ENCODE results near the gene PPM1L.

Gene PPM1L

DNA sequence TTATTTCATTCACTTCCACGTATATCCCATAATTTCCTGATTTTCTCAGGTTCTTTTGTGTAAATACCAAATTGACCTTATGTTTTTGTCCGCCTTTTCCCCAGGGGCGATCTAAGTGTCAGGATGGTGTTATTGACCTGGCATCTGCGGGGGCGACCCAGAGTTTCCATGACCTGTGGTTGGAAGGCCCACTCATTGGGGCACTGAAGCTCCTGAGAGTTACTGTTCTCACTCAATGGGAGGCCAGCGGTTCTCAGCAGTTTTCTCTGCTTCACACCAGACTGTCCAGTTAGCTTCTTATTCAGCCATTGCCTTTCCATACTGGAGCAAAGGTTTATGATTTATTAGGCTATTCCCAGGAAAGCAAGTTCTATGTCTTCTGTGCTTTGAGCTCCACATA, 295.8 kb downstream of the PPM1L start:
- DNase-seq, result no peak

DNA sequence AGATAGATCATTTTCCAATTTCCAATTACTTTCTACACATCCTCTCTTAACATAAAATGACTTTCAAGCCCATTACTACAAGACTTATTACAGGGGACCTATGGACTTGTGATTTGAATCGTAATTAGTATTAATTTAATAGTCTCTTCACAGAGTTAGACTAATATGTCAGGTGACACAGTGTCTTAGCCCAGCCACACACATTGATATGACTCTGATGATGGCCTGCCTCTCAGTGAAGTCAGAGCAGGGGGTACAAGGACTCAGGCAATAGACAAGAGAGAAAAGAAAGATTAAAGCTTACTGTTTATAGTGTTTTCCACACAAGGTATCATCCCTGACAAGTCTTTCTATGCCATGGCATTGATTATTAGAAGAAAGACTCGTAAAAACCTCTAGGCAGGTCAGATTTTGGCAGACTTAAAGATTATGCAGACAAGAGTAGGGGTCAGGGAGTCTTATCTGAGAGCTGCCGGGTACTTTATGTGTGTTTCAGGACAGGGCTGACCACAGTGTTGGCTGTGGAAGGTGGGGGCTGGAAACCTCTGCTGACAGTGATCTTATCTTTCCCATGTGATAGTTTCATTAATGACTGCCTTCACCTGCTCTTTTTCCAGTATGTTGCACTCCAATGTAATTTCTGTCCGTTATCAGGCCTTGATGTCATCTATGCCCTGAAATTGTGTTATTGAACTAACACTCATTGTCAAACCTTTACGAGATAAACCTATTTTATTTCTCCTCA, 299.0 kb downstream of the PPM1L start:
- DNase-seq, result no peak

DNA sequence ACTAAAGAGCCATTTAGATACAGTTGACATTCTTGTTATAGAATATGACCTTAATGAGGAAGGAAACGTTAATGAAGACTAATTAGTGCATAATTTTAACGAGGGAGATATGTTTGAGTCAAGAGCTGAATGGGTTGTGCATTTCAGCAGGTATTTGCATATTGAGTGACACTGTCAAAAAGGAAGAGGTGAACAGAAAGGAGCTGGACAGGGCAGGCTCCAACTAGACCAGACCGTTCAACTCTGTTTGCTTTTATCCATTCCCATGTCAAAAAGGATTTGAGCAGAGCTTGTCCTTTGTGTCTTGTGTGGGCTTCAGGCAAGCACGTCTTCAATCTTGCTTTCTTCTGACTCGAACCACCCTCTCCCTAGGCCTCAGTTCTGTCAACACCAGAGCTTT, 308.4 kb downstream of the PPM1L start:
- DNase-seq, result no peak

DNA sequence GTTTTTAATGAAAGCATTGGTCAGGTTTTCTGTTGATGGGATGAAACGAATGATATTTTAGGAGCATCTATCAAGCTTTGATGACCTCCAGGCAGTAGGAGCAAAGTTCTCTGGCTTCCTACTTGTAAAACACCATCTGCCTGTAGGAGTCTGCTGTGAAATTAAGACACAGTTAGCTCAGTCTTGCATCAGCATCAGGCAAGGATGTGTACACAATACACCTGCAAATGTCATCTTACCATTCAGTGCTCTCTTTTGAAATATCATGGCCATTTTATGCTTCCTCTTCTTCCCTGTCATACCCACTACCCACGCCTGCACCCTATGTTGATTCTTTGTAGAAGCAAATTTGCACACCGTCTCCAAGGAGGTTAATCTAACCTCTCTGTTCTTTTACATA, 310.9 kb downstream of the PPM1L start:
- DNase-seq, result peak; percentile 28

DNA sequence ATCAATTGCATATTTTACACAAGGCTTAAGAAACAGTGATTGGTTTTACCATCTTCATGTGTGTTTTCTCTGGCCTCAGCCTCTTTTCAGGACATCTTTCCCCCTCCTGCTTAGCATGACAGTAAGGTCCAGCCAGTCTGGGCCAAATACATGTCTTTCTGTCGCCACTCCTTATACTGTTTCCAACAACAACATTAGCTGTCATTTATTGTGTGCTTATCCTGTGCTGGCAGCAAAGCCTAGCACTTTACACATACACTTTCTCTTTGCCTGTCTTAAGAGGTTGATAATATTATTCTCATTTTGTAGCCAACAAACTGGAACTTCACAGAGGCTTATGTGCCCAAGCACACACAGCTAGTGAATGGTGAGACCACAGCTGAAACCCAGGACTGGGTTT, 311.3 kb downstream of the PPM1L start:
- DNase-seq, result no peak

DNA sequence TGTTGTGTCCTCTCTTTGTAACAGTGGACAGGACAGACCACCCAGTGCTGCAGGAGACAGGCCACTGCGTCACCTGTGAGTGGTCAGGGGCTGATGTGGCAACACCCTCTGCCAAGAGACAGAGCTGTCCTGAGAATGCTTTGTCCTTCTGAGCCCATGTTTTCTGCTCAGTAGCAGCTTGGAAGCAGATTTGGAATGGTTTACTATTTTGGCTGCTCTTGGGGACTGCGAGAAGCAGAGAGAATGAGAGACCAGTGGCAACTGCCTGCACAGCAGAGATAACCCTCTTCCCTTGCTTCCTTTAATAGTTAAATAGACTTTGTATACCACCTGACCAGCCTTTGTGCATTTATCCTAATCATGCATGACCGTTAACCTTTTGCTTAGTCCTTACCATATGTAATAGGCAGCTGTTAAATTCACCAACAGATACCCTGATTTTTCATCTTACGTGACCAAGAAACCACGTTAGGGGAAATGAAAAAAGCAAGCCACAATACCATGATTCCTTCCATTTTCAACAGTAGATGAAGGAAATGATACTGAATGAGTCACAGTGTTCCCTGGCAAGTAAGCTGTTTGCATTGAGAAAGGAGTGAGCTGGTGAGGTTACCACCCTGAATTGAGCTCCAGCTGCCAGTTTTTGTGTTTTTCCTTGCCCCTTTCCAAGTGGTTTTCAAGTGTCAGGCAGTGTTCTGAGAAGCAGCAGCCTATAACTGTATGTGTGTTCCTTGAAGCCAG, 313.6 kb downstream of the PPM1L start:
- peak; percentile 44 for DNase-seq

DNA sequence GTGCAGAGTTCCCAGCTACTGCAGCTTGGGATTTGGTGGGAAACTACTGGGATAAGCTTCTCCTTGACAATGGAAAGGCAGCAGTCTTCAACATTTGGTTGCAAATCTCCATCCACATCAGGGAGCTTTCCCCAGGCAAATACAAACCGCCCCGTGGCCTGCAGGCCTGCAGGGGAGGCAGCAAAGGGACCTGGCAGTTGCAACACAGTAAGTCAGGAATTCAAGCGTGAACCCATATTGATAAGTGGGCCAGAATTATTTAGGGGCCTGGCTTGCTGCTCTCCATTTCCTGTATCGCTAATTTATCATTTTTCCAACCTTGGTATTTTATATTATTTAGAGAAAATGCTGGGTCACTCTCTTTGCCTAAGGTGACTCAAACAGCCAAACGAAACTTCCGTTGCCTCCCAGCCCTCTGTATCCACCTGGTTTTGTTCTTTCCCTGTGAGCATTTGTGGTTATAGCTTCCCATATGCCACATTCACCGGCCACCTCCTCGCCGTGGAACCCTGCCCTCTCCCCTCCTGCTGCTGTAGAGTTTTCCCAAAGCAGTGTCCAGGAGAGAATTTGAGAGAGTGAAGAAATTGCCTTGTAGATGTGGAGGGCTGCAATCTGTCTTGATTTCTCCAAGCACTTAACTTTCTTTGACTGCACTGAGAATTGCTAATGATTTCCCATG, 314.4 kb downstream of the PPM1L start:
- DNase-seq, result peak; percentile 44

DNA sequence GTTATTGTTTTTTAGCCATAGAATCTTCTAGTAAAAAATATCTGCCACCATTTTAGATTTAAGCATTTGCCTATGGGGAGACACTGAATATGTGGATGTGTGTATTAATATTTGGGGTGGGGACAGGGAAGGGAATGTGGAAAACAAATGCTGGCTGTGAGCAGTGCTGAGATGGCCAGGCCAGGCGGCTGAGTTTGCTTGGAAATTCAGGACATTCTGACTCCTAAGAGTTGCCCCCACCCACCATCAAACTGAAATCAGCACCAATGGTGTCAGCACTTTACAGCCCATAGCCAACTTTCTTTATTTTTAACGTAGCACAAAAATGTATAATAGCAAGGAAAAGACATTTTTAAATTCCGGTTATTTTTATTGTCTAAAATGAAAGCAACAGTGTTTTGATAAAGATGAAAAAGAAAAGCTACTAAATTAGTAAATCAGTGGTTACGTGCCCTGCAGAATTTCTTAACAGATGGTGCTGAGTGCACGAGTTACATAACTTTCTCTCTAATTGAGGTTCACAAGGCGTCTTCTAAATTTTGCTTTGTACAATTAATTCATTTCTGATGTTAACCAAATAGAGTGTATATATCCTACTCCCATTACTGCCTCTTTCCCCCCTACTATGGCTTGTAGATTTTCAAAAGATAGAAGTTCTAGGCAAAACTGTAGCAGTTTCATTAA, 315.1 kb downstream of the PPM1L start:
- peak; percentile 70 for DNase-seq

DNA sequence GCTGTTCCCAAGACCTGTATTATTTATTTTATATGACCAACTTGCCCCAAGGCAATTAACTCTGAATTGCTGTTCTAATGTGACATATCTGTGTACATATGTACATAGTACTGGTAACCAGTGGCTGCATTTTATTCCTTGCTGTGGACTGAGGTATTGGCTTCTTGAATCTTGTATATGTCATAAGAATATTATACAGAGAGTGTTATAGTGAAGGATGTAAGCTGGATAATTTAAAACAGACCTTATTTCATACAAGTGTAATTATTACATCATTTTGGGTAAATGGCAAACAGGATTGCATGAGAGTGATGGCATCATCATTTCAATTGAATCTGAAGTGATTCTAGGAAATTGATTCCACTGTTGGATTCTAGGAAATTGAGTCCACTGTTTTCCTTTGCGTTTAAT, 316.2 kb downstream of the PPM1L start:
- no peak for DNase-seq

DNA sequence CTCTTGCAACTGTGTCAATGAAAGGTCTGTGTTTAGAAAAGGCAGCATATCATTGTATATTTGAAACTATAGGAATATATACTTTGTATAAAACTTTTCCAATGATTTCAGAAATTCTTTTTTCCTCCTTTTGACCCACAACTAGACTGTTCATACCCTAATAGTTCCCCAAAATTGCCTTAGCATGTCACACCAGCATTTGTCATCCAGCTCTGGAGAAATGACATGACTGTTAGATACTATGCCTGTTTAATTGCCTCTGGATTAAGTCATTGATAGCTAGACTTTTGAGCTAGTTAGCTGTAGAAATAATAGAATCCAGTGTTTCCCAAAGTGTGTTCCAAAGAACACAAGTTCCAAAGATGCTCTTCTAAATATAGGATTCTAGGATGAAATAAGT, 316.7 kb downstream of the PPM1L start:
- no peak for DNase-seq

DNA sequence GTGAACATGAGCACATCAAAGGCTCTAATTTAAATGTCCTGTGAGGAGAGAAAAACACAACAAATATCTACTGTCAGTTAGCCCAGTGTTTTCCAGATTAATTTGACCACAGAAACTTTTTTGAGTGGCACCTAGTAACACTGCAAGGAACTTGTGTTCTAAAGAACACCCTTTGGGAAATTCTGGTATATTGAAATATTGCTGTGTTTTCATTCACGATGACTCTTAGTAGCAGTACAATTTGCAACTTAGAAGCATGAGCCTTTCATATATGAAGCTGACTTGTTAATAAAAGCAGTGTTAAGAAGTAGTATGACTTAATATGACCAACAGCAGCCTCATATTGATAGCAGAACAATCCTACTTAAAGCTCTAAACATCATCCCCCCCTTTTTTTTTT, 317.1 kb downstream of the PPM1L start:
- no peak for DNase-seq

DNA sequence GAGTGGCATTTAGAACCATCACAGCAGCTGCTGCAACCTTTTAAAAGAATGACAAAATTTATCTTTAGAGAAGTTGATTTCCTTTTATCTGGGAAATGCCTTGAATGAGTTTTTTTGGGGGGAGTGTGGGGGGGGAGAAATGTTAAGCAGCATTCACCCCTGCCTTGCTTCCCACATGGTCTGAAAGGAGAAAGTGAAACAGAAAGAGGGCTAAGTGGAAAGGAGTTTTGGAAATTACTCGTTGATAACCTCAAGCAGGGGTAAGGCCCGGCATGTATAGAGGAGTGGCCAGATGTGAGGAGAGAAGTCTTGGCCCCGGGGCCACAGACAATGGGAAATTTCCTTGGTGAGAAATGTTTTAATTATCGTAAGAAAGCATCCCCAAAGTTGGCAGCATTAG, 325.6 kb downstream of the PPM1L start:
- no peak for DNase-seq

DNA sequence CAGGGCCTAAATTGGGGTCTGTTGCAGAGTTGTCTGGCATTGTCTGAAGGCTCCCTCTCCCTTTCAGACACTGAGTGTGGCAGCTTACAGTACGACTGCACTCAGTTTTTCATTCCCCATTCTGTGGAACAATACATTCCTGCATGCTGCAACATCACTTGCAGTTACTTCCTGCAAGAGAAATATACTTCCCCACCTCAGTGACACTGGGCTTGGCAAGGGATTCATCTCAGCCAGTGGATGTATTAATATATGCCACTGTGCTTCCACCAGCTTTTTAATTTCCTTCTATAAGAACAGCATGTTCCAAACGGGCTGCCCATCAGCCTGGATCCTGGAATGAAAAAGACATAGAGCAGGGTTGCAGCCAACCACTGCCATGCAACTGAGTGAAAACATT, 326.0 kb downstream of the PPM1L start:
- DNase-seq, result no peak

DNA sequence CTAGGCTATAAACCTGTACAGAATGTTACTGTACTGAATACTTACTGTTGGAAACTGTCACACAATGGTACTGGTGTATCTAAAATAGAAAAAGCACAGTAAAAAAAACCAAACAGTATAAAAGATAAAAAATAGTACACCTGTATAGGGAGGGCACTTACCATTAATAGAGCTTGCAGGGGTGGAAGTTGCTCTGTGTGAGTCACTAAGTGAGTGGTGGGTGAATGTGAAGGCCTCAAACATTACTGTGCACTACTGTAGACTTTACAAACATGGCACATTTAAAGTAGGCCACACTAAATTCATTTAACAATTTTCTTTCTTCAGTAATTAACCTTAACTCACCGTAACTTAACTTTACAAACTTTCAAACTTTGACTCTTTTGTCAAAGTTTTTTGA, 327.1 kb downstream of the PPM1L start:
- no peak for DNase-seq

DNA sequence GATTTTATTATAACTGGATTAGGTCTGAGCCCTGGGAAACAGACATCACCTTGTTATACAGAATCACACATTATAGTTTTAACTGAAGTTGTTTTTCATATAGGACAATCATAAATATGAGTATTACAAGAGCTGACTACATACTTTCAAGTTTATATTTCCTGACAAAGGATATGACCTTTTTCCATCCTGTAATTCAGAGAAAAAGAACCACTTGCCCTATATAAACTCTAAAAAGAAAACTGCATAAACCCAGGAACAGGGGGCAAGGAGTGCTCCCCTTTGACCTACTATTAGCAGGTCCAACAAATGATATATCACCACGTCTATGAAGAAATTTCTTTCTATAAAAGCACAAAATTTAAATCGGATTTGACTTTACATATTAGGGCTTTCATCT, 328.2 kb downstream of the PPM1L start:
- DNase-seq, result no peak

DNA sequence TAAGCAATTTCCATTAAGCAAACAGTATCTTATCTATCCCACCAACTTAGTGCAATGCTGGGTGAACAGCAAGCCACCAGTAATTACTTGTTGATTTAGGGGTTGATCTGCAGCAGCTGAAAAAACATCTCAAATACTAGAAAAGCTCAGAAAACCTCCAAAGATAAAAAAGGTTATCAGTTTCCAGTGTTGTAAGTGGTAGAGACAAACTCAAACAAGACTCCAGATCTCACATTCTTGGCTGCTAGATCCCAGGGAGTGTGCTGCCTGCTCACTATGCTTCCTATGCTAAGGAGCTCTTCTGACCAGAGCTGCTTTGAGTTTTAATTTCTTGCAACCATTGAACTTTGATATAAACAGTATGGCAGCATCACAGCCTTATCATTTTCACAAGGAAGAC, 337.9 kb downstream of the PPM1L start:
- no peak for DNase-seq

DNA sequence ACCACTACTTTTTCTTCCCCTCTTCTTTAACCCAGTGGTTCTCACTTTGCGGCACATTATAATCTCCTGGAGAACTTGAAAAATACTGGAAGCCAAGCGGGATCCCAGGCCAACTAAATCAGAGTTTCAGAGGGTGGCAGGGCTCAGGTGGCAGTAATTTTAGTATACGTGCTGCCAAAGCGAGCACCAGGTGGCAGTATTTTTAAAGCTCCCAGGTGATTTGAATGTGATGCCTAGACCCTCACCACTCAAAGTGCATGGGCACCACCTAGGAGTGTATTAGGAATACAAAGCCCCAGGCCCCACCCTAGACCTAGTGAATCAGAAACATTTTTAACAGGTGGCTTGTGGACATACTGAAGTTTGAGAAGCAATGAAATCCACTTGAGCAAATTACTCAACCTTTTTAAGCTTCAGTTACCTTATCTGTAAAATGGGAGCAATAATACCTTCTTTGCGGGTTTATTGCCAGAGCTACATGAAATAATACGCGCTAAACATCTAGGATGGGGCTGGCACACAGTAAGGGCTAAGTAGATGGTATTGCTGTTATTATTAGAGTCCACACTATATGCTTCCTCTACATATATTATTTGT, 340.8 kb downstream of the PPM1L start:
- peak; percentile 66 for DNase-seq

DNA sequence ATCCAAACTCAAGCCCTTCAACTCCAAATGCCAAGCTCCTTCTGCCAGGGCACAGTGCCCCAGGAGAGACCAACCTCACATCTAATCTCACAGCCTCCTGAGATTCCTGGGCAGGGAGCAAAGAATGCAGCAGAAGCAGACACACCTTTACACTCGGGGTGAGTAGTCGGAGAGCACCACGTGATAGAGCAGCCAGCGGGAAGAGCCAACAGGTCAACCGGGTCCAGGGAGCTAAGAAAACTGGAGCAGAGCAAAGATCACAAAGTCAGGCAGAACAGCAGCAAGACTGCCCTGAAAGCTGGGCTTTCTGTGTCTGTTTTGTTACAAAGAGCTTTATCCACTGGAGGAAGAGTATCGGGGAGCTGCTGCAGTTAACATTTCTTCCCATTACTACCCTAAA, 345.0 kb downstream of the PPM1L start:
- no peak for DNase-seq

DNA sequence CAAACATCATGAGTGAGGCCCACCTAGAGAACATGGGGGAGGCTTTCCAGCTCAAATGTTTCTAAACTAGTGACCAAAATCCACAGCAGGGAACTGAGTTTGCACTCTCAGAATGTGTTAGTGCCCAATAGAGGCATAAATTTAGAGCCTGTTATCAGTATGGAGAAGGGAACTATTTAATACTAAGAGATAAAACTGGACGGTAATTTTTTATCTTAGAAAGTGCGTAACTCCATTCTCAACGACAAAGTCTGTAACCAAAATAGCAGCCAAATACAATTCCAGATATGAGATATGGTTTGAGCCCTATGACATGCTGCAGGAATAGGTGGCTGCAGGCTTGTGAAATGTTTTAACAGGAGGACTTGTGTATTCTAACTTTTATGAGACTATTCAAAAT, 345.6 kb downstream of the PPM1L start:
- no peak for DNase-seq

DNA sequence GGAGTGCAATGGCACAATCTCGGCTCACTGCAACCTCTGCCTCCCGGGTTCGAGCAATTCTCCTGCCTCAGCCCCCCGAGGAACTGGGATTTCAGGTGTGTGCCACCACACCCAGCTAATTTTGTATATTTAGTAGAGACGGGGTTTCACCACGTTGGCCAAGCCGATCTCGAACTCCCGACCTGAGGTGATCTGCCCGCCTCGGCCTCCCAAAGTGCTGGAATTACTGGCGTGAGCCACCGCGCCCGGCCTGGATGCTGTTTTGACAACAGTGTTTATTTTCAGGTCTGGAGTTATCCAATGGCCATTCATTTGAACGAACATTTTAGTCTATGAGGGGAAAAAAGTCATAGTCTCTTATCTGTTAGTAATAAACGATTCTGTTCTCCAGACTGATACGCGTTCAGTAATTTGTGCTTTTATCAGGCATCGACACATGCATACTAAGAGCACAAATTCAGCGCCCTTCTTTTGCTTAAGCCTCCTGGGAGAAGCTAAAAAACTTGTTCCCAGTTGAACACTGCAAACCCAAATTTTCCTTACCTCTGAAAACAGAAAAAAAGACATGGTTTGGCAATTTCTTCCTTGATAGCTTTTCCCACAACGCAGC, 347.9 kb downstream of the PPM1L start:
- no peak for DNase-seq

DNA sequence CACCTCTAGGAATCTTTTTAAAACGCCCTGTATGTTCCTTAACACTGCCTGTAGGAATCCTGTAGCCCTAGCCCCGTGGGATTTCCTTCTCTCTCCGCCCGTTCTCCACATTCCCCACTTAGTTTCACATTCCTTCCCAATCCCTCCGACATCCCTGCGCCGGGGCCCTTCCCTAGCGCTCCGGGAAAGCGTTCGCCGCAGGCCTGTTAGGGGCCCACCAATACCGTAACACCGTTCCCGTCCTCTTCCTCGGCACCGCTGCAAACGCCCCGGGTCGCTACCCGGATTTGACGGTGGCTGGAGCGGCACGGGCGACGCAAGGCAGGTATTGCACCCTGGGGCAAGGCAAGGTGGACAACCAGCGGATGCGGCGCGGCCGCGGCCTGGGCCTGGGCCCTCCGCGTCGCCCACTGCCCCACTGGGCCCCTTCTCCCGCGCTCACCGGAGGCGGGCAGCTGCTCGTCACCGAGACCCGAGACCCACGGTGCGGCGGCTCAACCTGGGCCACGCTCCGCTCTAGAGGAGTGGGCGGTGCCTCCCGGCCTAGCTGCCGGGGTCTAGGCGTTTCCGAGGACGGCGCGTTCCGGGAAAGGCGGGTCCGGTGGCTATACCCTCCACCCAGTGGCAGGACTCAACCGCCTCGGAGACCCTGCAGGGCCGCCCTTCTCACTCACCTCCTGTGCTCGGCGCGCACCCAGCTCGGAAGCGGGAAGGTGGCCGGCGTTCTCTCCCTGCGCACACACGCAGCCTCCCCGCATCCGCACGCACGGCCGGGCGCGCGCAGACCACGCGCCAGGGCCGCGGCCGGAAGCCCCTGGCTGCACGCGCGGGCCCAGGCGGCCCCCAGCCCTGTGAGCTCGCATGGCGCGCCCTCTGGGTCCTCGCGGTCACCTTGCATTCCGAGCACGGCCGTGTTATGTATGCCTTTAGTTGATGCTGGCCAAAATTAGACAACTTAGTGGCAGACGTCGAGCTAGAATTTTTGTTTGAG, 348.8 kb downstream of the PPM1L start, which contains the start of gene B3GALNT1:
TSS of gene B3GALNT1 (minus strand) at position 789 of the 991 bp plus-strand sequence. CDS start 18,595 bp downstream, outside the sequence.
- peak; percentile 56 for DNase-seq

All from NCI-H2171 treated with DMSO at 0.1 percent for 48 hours (cell line).